Neural cell (in vitro differentiated cells): ENCODE measurements around the gene ACOT12. TPM values are rescaled to one million over a fixed set of nuclear protein-coding genes. Genes with fewer than 3 reads are reported as not detected.
"Not testable (repeated sequence)": the region's sequence is repeated elsewhere in the genome, so short reads cannot be mapped to it uniquely, and the experiment has no call there.

ENCODE experiments used
- H2AFZ ChIP-seq: fragments of 200-600, 300-800 bp; sonication (generic), shearing (Covaris generic); 2 replicates; pipeline ENCODE4 v1.6.0; 2014; ENCODE audit warnings: low read depth, mild to moderate bottlenecking, antibody characterized with exemption, low read length, moderate library complexity
- H3F3A ChIP-seq: fragments of 200-600 bp; shearing (Covaris generic); 2 replicates; pipeline ENCODE4 v1.6.1; 2016; ENCODE audit warnings: mild to moderate bottlenecking, moderate library complexity, mixed read lengths, antibody characterized with exemption, low read length; ENCODE audit not compliant: insufficient read depth, poor library complexity, severe bottlenecking
- H3K27ac ChIP-seq: fragments of 200-600, 300-800 bp; sonication (generic), shearing (Covaris generic); 2 replicates; pipeline ENCODE4 v1.5.1; 2014; ENCODE audit warnings: mild to moderate bottlenecking, low read length, moderate library complexity
- H3K27me3 ChIP-seq: fragments of 300-800, 200-600 bp; sonication (generic), shearing (Covaris generic); 2 replicates; pipeline ENCODE4 v1.6.0; 2014; ENCODE audit warnings: mild to moderate bottlenecking, low read depth, low read length, moderate library complexity; ENCODE audit not compliant: insufficient read depth
- H3K36me3 ChIP-seq: fragments of 300-800, 200-600 bp; sonication (generic), shearing (Covaris generic); 2 replicates; pipeline ENCODE4 v1.5.1; 2014; ENCODE audit warnings: mild to moderate bottlenecking, antibody characterized with exemption, low read length, moderate library complexity; ENCODE audit not compliant: insufficient read depth
- H3K4me2 ChIP-seq: fragments of 300-800, 200-600 bp; sonication (generic), shearing (Covaris generic); 2 replicates; pipeline ENCODE4 v1.6.0; 2014; ENCODE audit warnings: mild to moderate bottlenecking, low read length
- H3K4me3 ChIP-seq: fragments of 300-800, 200-600 bp; sonication (generic), shearing (Covaris generic); 2 replicates; pipeline ENCODE4 v1.5.1; 2014; ENCODE audit warnings: mild to moderate bottlenecking, low read length, moderate library complexity
- H3K79me2 ChIP-seq: fragments of 200-600 bp; shearing (Covaris generic); replicated peaks from 2 replicates; pipeline ENCODE4 v1.6.0; 2014; ENCODE audit warnings: mild to moderate bottlenecking, low read length, moderate library complexity; ENCODE audit not compliant: insufficient read depth
- H3K9ac ChIP-seq: fragments of 300-800, 200-600 bp; sonication (generic), shearing (Covaris generic); 2 replicates; pipeline ENCODE4 v1.6.1; 2016; ENCODE audit warnings: mild to moderate bottlenecking, low read length, mixed read lengths
- H3K9me2 ChIP-seq: fragments of 200-600 bp; shearing (Covaris generic); 2 replicates; pipeline ENCODE4 v1.6.1; 2016; ENCODE audit warnings: mild to moderate bottlenecking, low read length, mixed read lengths; ENCODE audit not compliant: insufficient read depth
- H3K9me3 ChIP-seq: fragments of 200-600, 300-800 bp; sonication (generic), shearing (Covaris generic); 2 replicates; pipeline ENCODE4 v1.6.1; 2016; ENCODE audit warnings: mild to moderate bottlenecking, mixed run types, low read length, moderate library complexity, mixed read lengths
- H4K20me1 ChIP-seq: fragments of 200-600 bp; shearing (Covaris generic); 2 replicates; pipeline ENCODE4 v1.6.1; 2016; ENCODE audit warnings: mild to moderate bottlenecking, mixed run types; ENCODE audit not compliant: insufficient read depth
- EP300 ChIP-seq: fragments of 450-650 bp; conservative IDR thresholded peaks from 2 replicates; pipeline ENCODE4 v1.6.1; 2014; ENCODE audit warnings: antibody characterized with exemption, mild to moderate bottlenecking, moderate library complexity; ENCODE audit not compliant: poor library complexity, severe bottlenecking
- EZH2 ChIP-seq: fragments of 200-600, 300-800 bp; shearing (Covaris generic), sonication (generic); IDR thresholded peaks from 2 replicates; pipeline ENCODE4 v1.6.1; 2014; ENCODE audit warnings: antibody characterized with exemption, low read length, borderline replicate concordance, mild to moderate bottlenecking; ENCODE audit not compliant: insufficient read depth, poor library complexity, severe bottlenecking
- MXI1 ChIP-seq: fragments of 450-650 bp; conservative IDR thresholded peaks from 2 replicates; pipeline ENCODE4 v1.6.1; 2014; ENCODE audit warnings: antibody characterized with exemption, mild to moderate bottlenecking; ENCODE audit not compliant: poor library complexity, severe bottlenecking
- POLR2AphosphoS5 ChIP-seq: IDR thresholded peaks from 2 replicates; pipeline ENCODE4 v1.6.1; 2012
- RAD21 ChIP-seq: fragments of 450-650 bp; conservative IDR thresholded peaks from 2 replicates; pipeline ENCODE4 v1.6.1; 2014; ENCODE audit warnings: antibody characterized with exemption, mild to moderate bottlenecking, moderate library complexity
- SMC3 ChIP-seq: fragments of 450-650 bp; conservative IDR thresholded peaks from 2 replicates; pipeline ENCODE4 v1.6.1; 2014; ENCODE audit warnings: antibody characterized with exemption, mild to moderate bottlenecking, moderate library complexity; ENCODE audit not compliant: poor library complexity
- TAF1 ChIP-seq: IDR thresholded peaks from 2 replicates; pipeline ENCODE4 v1.6.1; 2012; ENCODE audit warnings: low read depth
- polyA plus RNA-seq: library from polyadenylated mRNA; depleted of rRNA; stranded (reverse); fragments of >200 nt; gene quantifications from 2 replicates; pipeline ENCODE4 v1.2.3, GENCODE V29; 2014
- TF ChIP-seq, protein P1 (sequence below): IDR thresholded peaks from 2 replicates; pipeline ENCODE4 v1.6.1; 2012; ENCODE audit warnings: borderline replicate concordance
- TF ChIP-seq, protein P2 (sequence below): fragments of 450-650 bp; IDR thresholded peaks from 2 replicates; pipeline ENCODE4 v1.5.1; 2014; ENCODE audit warnings: antibody characterized with exemption, mild to moderate bottlenecking, moderate library complexity; ENCODE audit not compliant: poor library complexity, severe bottlenecking

Gene ACOT12
- polyA plus RNA-seq, 1 donor from 2014 or later = 1.2 TPM

DNA sequence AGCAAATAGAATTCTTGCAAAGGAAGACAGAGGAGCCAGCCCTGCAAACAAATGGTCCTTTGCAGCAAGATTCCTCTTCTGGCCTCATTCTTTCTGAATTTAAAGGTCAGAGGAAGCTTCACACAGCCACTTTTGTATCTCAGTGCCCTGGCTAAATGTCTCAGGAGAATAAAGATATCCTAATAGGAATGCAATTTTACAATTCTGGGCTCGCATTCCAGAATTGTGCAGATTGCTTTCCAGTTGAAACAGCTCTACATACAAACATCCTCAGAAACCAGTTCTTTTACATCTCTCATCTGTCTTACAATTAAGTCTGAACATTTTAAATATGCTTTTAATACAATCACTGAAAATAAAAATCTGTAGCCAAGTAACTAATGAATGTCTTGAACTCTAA, 14.6 kb upstream of the ACOT12 start:
- TF ChIP-seq POLR2AphosphoS5 (no peak), SMC3 (no peak), TAF1 (no peak), RAD21 (no peak), MXI1 (no peak), EP300 (no peak), EZH2 (no peak)
- TF ChIP-seq, protein P1, sequence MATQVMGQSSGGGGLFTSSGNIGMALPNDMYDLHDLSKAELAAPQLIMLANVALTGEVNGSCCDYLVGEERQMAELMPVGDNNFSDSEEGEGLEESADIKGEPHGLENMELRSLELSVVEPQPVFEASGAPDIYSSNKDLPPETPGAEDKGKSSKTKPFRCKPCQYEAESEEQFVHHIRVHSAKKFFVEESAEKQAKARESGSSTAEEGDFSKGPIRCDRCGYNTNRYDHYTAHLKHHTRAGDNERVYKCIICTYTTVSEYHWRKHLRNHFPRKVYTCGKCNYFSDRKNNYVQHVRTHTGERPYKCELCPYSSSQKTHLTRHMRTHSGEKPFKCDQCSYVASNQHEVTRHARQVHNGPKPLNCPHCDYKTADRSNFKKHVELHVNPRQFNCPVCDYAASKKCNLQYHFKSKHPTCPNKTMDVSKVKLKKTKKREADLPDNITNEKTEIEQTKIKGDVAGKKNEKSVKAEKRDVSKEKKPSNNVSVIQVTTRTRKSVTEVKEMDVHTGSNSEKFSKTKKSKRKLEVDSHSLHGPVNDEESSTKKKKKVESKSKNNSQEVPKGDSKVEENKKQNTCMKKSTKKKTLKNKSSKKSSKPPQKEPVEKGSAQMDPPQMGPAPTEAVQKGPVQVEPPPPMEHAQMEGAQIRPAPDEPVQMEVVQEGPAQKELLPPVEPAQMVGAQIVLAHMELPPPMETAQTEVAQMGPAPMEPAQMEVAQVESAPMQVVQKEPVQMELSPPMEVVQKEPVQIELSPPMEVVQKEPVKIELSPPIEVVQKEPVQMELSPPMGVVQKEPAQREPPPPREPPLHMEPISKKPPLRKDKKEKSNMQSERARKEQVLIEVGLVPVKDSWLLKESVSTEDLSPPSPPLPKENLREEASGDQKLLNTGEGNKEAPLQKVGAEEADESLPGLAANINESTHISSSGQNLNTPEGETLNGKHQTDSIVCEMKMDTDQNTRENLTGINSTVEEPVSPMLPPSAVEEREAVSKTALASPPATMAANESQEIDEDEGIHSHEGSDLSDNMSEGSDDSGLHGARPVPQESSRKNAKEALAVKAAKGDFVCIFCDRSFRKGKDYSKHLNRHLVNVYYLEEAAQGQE = no peak
- TF ChIP-seq, protein P2, sequence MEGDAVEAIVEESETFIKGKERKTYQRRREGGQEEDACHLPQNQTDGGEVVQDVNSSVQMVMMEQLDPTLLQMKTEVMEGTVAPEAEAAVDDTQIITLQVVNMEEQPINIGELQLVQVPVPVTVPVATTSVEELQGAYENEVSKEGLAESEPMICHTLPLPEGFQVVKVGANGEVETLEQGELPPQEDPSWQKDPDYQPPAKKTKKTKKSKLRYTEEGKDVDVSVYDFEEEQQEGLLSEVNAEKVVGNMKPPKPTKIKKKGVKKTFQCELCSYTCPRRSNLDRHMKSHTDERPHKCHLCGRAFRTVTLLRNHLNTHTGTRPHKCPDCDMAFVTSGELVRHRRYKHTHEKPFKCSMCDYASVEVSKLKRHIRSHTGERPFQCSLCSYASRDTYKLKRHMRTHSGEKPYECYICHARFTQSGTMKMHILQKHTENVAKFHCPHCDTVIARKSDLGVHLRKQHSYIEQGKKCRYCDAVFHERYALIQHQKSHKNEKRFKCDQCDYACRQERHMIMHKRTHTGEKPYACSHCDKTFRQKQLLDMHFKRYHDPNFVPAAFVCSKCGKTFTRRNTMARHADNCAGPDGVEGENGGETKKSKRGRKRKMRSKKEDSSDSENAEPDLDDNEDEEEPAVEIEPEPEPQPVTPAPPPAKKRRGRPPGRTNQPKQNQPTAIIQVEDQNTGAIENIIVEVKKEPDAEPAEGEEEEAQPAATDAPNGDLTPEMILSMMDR = no peak
- H3K9ac ChIP-seq = no peak overlapping the region
- H3K4me3 ChIP-seq = no peak overlapping the region
- H3K9me3 ChIP-seq = no peaks in the 10 kb centered on the region
- no peak overlapping the region for H3K27ac ChIP-seq
- no peaks in the 10 kb centered on the region for H3K79me2 ChIP-seq
- no peaks in the 10 kb centered on the region for H4K20me1 ChIP-seq
- H3K36me3 ChIP-seq = no peaks in the 10 kb centered on the region
- no peaks in the 10 kb centered on the region for H3K27me3 ChIP-seq
- H3F3A ChIP-seq = no peaks in the 10 kb centered on the region
- H2AFZ ChIP-seq = no peak overlapping the region
- H3K4me2 ChIP-seq = no peak overlapping the region
- H3K9me2 ChIP-seq = no peaks in the 10 kb centered on the region

DNA sequence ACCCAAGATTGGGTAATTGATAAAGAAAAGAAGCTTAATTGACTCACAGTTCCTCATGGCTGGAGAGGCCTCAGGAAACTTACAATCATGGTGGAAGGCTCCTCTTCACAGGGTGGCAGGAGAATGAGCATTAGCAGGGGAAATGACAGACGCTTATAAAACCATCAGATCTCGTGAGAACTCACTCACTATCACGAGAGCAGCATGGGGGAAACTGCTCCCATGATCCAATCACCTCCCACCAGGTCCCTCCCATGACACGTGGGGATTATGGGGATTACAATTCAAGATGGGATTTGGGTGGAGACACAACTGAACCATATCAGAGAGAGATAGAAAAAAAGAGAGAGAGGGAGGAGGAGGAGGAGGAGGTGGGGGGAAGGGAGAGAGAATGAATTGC, 13.9 kb upstream of the ACOT12 start:
- H3K9me3 ChIP-seq, H3F3A ChIP-seq, H2AFZ ChIP-seq, H3K79me2 ChIP-seq, H3K4me3 ChIP-seq, H3K4me2 ChIP-seq, H4K20me1 ChIP-seq, H3K9ac ChIP-seq, H3K9me2 ChIP-seq, H3K36me3 ChIP-seq, H3K27ac ChIP-seq, H3K27me3 ChIP-seq: not testable (repeated sequence)
